Glutamatergic neuron (in vitro differentiated cells): ENCODE data around the gene B3GNT2. TPM values are rescaled to one million over a fixed set of nuclear protein-coding genes. Genes with fewer than 3 reads are reported as not detected.
"Not testable (repeated sequence)": the region's sequence is repeated elsewhere in the genome, so short reads cannot be mapped to it uniquely, and the experiment has no call there.

Source experiments
- DNase-seq: peaks from one replicate; pipeline ENCODE4 v3.0.0; 2022
- H3K27ac Mint-ChIP-seq: one replicate; pipeline ENCODE4 v1.8.0; 2020; ENCODE audit warnings: mild to moderate bottlenecking, mixed read lengths, inconsistent platforms; ENCODE audit not compliant: unreplicated experiment
- H3K27me3 Mint-ChIP-seq: one replicate; pipeline ENCODE4 v1.8.0; 2020; ENCODE audit warnings: mild to moderate bottlenecking, moderate library complexity, mixed read lengths, inconsistent platforms; ENCODE audit not compliant: unreplicated experiment
- H3K36me3 Mint-ChIP-seq: one replicate; pipeline ENCODE4 v1.8.0; 2020; ENCODE audit warnings: mild to moderate bottlenecking, mixed read lengths, inconsistent platforms; ENCODE audit not compliant: unreplicated experiment
- H3K4me1 Mint-ChIP-seq: one replicate; pipeline ENCODE4 v1.8.0; 2020; ENCODE audit warnings: mild to moderate bottlenecking, low read depth, mixed read lengths, inconsistent platforms; ENCODE audit not compliant: unreplicated experiment
- H3K4me3 Mint-ChIP-seq: one replicate; pipeline ENCODE4 v1.8.0; 2020; ENCODE audit warnings: mild to moderate bottlenecking, mixed read lengths, inconsistent platforms; ENCODE audit not compliant: unreplicated experiment
- H3K9me3 Mint-ChIP-seq: one replicate; pipeline ENCODE4 v1.8.0; 2020; ENCODE audit warnings: mild to moderate bottlenecking, moderate library complexity, mixed read lengths, inconsistent platforms; ENCODE audit not compliant: unreplicated experiment
- long read RNA-seq: library from polyadenylated mRNA; unstranded; transcript quantifications from one replicate; pipeline ENCODE4 v2.0.0, GENCODE V29; 2020; ENCODE audit not compliant: unreplicated experiment
- total RNA-seq: library from RNA; stranded (reverse); fragmentation: NEBNext Ultra II Directional; extraction: Animal tissue kit (Norgen Biotek cat#: 25700); gene quantifications from one replicate; pipeline ENCODE4 v1.2.1, GENCODE V29; 2021; ENCODE audit not compliant: unreplicated experiment
- TF ChIP-seq, protein P1 (sequence below): fragments of 200-600 bp; sonication (generic); IDR thresholded peaks from one replicate; pipeline ENCODE4 v1.5.0; 2021; ENCODE audit not compliant: partially characterized antibody, unreplicated experiment

The B3GNT2 gene, protein sequence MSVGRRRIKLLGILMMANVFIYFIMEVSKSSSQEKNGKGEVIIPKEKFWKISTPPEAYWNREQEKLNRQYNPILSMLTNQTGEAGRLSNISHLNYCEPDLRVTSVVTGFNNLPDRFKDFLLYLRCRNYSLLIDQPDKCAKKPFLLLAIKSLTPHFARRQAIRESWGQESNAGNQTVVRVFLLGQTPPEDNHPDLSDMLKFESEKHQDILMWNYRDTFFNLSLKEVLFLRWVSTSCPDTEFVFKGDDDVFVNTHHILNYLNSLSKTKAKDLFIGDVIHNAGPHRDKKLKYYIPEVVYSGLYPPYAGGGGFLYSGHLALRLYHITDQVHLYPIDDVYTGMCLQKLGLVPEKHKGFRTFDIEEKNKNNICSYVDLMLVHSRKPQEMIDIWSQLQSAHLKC
- total RNA-seq = 5.7 TPM
- long read RNA-seq, transcript B3GNT2-201 (2 exons, 2,763 nt) = major isoform, 6 of 6 reads
- long read RNA-seq, partial matches to known transcripts = 0 of 6 reads
- long read RNA-seq, other reads (novel, unspliced or antisense) = 0 of 6 reads

DNA sequence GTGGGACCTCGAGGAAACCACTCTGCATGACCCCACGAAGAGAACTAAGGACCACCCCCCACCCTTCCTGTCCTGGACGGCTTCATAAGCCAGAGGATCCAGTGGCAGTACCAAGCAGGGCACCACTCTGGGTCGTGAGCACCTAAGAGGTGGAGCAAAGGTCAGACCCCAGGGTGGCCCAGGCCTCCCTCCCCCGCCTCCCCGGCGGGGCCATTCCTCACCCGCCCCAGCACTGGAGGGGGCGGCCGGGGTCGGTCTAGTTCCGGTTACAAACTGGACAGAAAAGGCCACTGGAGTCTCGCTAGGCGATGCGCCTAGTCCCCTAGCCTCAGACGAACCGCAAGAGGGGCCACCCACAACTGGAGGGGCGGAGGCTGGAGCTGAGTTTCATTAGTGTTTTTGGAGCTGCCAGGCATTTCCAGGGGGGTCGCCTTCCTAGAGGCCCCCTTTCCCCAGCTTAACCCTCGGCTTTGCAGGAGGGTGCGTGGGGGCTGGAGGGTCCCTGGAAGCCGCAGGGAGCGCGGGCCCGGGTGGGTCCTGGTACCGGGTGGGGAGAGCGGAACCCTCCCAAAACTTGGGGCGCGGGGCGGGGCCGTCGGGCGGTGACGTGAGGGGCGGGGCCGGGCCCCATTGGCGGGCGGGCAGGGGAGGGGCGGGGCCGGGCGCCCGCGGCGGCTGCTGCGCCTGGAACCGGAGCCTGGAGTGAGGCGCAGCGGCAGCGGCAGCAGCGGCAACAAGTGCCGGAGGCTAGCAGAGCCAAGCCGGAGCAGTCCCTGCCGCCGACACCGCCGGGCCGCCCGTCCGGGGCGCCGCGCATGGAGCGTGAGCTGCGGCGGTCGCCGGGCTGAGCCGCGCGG, at the start of gene B3GNT2:
B3GNT2 (plus strand) TSS at position 695 of the 857 bp plus-strand sequence. CDS start 26,106 bp downstream, outside the sequence.
- TF ChIP-seq, protein P1, sequence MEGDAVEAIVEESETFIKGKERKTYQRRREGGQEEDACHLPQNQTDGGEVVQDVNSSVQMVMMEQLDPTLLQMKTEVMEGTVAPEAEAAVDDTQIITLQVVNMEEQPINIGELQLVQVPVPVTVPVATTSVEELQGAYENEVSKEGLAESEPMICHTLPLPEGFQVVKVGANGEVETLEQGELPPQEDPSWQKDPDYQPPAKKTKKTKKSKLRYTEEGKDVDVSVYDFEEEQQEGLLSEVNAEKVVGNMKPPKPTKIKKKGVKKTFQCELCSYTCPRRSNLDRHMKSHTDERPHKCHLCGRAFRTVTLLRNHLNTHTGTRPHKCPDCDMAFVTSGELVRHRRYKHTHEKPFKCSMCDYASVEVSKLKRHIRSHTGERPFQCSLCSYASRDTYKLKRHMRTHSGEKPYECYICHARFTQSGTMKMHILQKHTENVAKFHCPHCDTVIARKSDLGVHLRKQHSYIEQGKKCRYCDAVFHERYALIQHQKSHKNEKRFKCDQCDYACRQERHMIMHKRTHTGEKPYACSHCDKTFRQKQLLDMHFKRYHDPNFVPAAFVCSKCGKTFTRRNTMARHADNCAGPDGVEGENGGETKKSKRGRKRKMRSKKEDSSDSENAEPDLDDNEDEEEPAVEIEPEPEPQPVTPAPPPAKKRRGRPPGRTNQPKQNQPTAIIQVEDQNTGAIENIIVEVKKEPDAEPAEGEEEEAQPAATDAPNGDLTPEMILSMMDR = no peak
- H3K27ac Mint-ChIP-seq = no peak within 1 kb of the TSS
- H3K36me3 Mint-ChIP-seq = no peaks in the 10 kb centered on the region
- H3K4me3 Mint-ChIP-seq = peak within 1 kb of the TSS; percentile 76
- peak; percentile 78 for DNase-seq
- peaks cover 2% of the 10 kb centered on the region for H3K4me1 Mint-ChIP-seq
- no peaks in the 10 kb centered on the region for H3K27me3 Mint-ChIP-seq
- peaks cover 1% of the 10 kb centered on the region for H3K9me3 Mint-ChIP-seq

DNA sequence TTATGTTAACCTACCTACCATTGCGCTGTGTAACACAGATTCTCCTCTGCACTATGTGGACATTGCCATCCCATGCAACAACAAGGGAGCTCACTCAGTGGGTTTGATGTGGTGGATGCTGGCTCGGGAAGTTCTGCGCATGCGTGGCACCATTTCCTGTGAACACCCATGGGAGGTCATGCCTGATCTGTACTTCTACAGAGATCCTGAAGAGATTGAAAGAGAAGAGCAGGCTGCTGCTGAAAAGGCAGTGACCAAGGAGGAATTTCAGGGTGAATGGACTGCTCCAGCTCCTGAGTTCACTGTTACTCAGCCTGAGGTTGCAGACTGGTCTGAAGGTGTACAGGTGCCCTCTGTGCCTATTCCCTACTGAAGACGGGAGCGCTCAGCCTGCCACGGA, 49.1 kb upstream of the B3GNT2 start:
- not testable (repeated sequence) for H3K9me3 Mint-ChIP-seq, H3K27me3 Mint-ChIP-seq, H3K27ac Mint-ChIP-seq

DNA sequence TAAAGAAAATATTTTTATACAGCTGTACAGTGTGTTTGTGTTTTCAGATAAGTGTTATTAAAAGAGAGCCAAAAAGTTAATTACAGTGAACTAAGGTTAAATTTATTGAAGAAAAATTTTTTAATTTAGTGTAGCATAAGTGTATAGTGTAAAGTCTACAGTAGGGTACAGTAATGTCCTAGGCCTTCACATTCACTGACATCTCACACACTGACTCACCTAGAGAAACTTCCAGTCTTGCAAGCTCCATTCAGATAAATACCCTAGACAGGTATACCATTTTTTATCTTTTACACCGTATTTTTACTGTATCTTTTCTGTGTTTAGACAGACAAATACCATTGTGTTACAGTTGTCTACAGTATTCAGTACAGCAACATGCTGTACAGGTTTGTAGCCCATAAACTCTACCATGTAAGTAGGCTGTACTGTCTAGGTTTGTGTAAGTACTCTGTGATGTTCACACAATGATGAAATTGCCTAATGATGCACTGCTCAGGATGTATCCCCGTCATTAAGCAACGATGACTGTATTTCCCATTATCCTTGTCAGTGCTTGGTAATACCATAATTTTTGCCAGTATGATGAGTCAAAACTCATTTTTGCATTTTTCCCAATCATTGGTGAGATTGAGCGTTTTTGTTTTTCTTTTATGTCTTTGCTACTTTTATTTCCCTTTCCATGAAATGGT, 48.2 kb upstream of the B3GNT2 start:
- TF ChIP-seq, protein P1 = no peak
- peaks cover 2% of the 10 kb centered on the region for H3K27me3 Mint-ChIP-seq
- no peaks in the 10 kb centered on the region for H3K4me1 Mint-ChIP-seq
- H3K9me3 Mint-ChIP-seq = peaks cover 2% of the 10 kb centered on the region
- no peak overlapping the region for H3K4me3 Mint-ChIP-seq
- H3K27ac Mint-ChIP-seq = no peak overlapping the region
- DNase-seq = no peak
- H3K36me3 Mint-ChIP-seq = peaks cover 7% of the 10 kb centered on the region

More for the DNA sequence above, 49.1 kb upstream of the B3GNT2 start:
- not testable (repeated sequence) for H3K36me3 Mint-ChIP-seq, H3K4me3 Mint-ChIP-seq, DNase-seq, H3K4me1 Mint-ChIP-seq

DNA sequence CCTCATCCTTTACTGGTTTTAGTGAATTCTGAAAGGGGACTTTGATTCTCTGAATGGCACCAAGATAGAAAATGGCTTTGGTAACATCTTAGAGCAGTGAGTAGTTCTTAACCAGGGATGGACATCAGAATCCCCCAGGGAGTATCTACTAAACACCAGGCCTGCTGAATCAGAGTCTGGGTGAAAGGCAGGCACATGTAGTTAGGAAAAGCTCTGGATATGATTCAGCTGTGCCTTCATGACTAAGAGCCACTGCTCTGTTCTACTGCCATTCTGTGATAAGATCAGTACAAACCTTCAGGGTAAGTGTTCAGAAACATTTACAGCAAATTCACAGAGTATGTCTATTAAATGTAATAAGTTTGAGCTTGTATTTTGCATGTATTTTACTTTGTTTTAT, 46.2 kb upstream of the B3GNT2 start:
- peaks cover 2% of the 10 kb centered on the region for H3K9me3 Mint-ChIP-seq
- H3K4me3 Mint-ChIP-seq = no peak overlapping the region
- no peaks in the 10 kb centered on the region for H3K4me1 Mint-ChIP-seq
- TF ChIP-seq, protein P1 = no peak
- H3K27ac Mint-ChIP-seq = no peak overlapping the region
- no peak for DNase-seq
- peaks cover 3% of the 10 kb centered on the region for H3K27me3 Mint-ChIP-seq
- H3K36me3 Mint-ChIP-seq = peaks cover 8% of the 10 kb centered on the region

DNA sequence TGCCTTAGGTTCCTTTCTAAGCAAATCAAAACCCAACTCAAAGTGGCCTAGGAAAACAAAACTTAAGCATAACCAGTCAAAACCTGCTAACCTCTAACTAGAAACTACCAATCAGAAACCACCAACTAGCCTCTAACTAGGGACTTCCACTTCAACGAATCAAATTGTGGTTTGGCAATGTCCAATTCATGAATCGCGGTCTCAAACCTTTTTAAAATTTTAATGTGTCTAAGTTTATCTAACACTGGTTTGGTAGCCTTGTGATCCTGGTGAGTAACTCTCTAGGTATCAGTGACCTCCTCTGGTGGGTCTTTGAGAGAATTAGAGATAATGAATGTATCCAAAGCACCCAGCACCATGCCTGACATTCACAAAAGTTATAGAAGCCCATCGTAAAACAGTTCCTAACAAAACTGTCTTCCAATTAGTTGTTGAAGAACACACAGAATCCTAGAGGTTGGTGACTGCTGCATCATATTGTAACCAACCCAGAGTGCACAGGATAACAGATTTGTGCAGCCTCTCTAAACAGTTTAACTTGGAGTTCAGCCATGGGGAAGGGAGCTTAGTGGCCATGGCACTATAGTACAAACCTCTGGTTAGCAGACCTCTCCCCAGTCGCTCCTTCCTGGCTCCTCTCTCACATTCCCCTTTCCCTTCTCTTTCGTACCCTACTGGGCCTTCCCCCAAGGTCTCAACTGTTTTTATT, 45.2 kb upstream of the B3GNT2 start:
- no peak overlapping the region for H3K27ac Mint-ChIP-seq
- TF ChIP-seq, protein P1 = no peak
- DNase-seq = no peak
- peaks cover 8% of the 10 kb centered on the region for H3K36me3 Mint-ChIP-seq
- no peaks in the 10 kb centered on the region for H3K4me1 Mint-ChIP-seq
- peaks cover 2% of the 10 kb centered on the region for H3K9me3 Mint-ChIP-seq
- peaks cover 3% of the 10 kb centered on the region for H3K27me3 Mint-ChIP-seq
- no peak overlapping the region for H3K4me3 Mint-ChIP-seq
